GM23338 (cell line): ENCODE results near the gene TRDN. TPM values are rescaled to one million over a fixed set of nuclear protein-coding genes. Genes with fewer than 3 reads are reported as not detected.

Experiments
- ATAC-seq: fragments of 200-7000 bp; cut with Tn5 transposase; 3 replicates; pipeline ENCODE4 v1.9.1; 2020
- DNase-seq: peaks from one replicate; pipeline ENCODE4 v3.0.0-alpha.2; 2015; ENCODE audit warnings: low spot score
- H2AFZ ChIP-seq: fragments of 200-600 bp; sonication (generic); 2 replicates; pipeline ENCODE4 v1.8.0; 2016; ENCODE audit warnings: antibody characterized with exemption, mild to moderate bottlenecking, moderate library complexity
- H3F3A ChIP-seq: fragments of 200-600 bp; sonication (generic); replicated peaks from 2 replicates; pipeline ENCODE4 v1.8.0; 2017; ENCODE audit warnings: antibody characterized with exemption, mixed run types, low read depth
- H3K27ac ChIP-seq: fragments of 200-600 bp; sonication (generic); 2 replicates; pipeline ENCODE4 v1.6.1; 2016; ENCODE audit warnings: low read depth
- H3K27me3 ChIP-seq: fragments of 200-600 bp; sonication (generic); 2 replicates; pipeline ENCODE4 v1.8.0; 2016; ENCODE audit warnings: mild to moderate bottlenecking, mixed run types, moderate library complexity; ENCODE audit not compliant: insufficient read depth
- H3K36me3 ChIP-seq: fragments of 200-600 bp; sonication (generic); 2 replicates; pipeline ENCODE4 v1.8.0; 2016; ENCODE audit warnings: mild to moderate bottlenecking; ENCODE audit not compliant: insufficient read depth
- H3K4me1 ChIP-seq: fragments of 200-600 bp; sonication (generic); 2 replicates; pipeline ENCODE4 v1.8.0; 2016; ENCODE audit warnings: mild to moderate bottlenecking, moderate library complexity; ENCODE audit not compliant: insufficient read depth
- H3K4me2 ChIP-seq: fragments of 200-600 bp; sonication (generic); 2 replicates; pipeline ENCODE4 v1.7.1; 2017; ENCODE audit warnings: mixed run types
- H3K4me3 ChIP-seq: fragments of 200-600 bp; sonication (generic); 2 replicates; pipeline ENCODE4 v1.6.1; 2016; ENCODE audit warnings: mixed run types
- H3K79me2 ChIP-seq: fragments of 200-600 bp; sonication (generic); replicated peaks from 2 replicates; pipeline ENCODE4 v1.8.0; 2017; ENCODE audit warnings: mild to moderate bottlenecking; ENCODE audit not compliant: insufficient read depth
- H3K9me2 ChIP-seq: fragments of 200-600 bp; sonication (generic); 2 replicates; pipeline ENCODE4 v1.8.0; 2017; ENCODE audit not compliant: insufficient read depth
- H4K20me1 ChIP-seq: fragments of 200-600 bp; sonication (generic); replicated peaks from 2 replicates; pipeline ENCODE4 v1.8.0; 2017; ENCODE audit warnings: mild to moderate bottlenecking; ENCODE audit not compliant: insufficient read depth
- H3K27ac Mint-ChIP-seq: 2 replicates; pipeline ENCODE4 v1.8.0; 2020; ENCODE audit warnings: inconsistent platforms, mild to moderate bottlenecking, moderate library complexity, mixed read lengths
- H3K27me3 Mint-ChIP-seq: 3 replicates; pipeline ENCODE4 v1.8.0; 2022; ENCODE audit warnings: low read depth, mild to moderate bottlenecking, moderate library complexity, mixed read lengths, inconsistent platforms; ENCODE audit not compliant: insufficient read depth, poor library complexity
- H3K36me3 Mint-ChIP-seq: 3 replicates; pipeline ENCODE4 v1.8.0; 2021; ENCODE audit warnings: low read depth, mild to moderate bottlenecking, inconsistent platforms, moderate library complexity, mixed read lengths
- H3K4me1 Mint-ChIP-seq: 3 replicates; pipeline ENCODE4 v1.8.0; 2020; ENCODE audit warnings: mild to moderate bottlenecking, inconsistent platforms, mixed read lengths
- H3K4me3 Mint-ChIP-seq: 3 replicates; pipeline ENCODE4 v1.8.0; 2021; ENCODE audit warnings: moderate library complexity, mild to moderate bottlenecking, inconsistent platforms, mixed read lengths
- H3K9me3 Mint-ChIP-seq: 3 replicates; pipeline ENCODE4 v1.8.0; 2020; ENCODE audit warnings: moderate library complexity, mild to moderate bottlenecking, inconsistent platforms, mixed read lengths
- CTCF ChIP-seq, 2 experiments: fragments of 200-600 bp in 1 of 2; sonication (generic) in 1 of 2; conservative IDR thresholded peaks; 2 replicates each; pipeline versions ENCODE4 v1.5.1 to v1.6.1; 2016 to 2017; ENCODE audit warnings: antibody characterized with exemption in 2 of 2, low read depth in 2 of 2, mild to moderate bottlenecking in 2 of 2, moderate library complexity in 1 of 2
- ETS1 ChIP-seq: IDR thresholded peaks from 2 replicates; pipeline ENCODE4 v1.6.1; 2016; ENCODE audit warnings: antibody characterized with exemption
- NANOG ChIP-seq: IDR thresholded peaks from 2 replicates; pipeline ENCODE4 v1.6.1; 2016; ENCODE audit warnings: antibody characterized with exemption, borderline replicate concordance
- REST ChIP-seq: IDR thresholded peaks from one replicate; pipeline ENCODE4 v1.6.1; 2018; ENCODE audit warnings: antibody characterized with exemption; ENCODE audit not compliant: unreplicated experiment
- ZNF331 ChIP-seq: fragments of 250-450 bp; sonication (Bioruptor Pico); IDR thresholded peaks from 2 replicates; pipeline ENCODE4 v1.5.0; 2020; ENCODE audit warnings: low read depth, mild to moderate bottlenecking, moderate library complexity
- ZNF462 ChIP-seq: fragments of 250-450 bp; sonication (Bioruptor Pico); IDR thresholded peaks from 2 replicates; pipeline ENCODE4 v1.5.0; 2020; ENCODE audit warnings: mild to moderate bottlenecking, moderate library complexity
- polyA plus RNA-seq: library from polyadenylated mRNA; unstranded; fragments of >200 nt; fragmentation: Nextera tagmentation; extraction: Ambion mirVana; gene quantifications from 2 replicates; pipeline ENCODE4 v1.2.1, GENCODE V29; 2016
- total RNA-seq: library from RNA; depleted of rRNA; stranded (reverse); fragments of >200 nt; shearing (Covaris generic); gene quantifications from 2 replicates; pipeline ENCODE4 v1.2.3, GENCODE V29; 2014

Gene TRDN
- total and polyA plus RNA-seq, 2 experiments from 2014 or later: 35.5 to 137 TPM

- no peak for TF ChIP-seq CTCF (conservative IDR thresholded peaks at IDR 0.05; ENCODE audit: low read depth in 2 of 2)
- no peak for TF ChIP-seq ETS1
- no peak for TF ChIP-seq NANOG
- no peak for TF ChIP-seq REST
- TF ChIP-seq ZNF331 (CRISPR knock-in tag): no peak
Measured at GRCh38 chr6:123619156-123619555, 17.6 kb downstream of the TRDN start (continued).

- H3K4me1 ChIP-seq: peaks cover 5% of the 10 kb centered on the region; the same call in 1 of the 2 replicates
- Mint-ChIP-seq H3K4me3 (no peak overlapping the region), H3K36me3 (no peaks in the 10 kb centered on the region), H3K27ac (no peak overlapping the region), H3K27me3 (no peaks in the 10 kb centered on the region), H3K9me3 (no peaks in the 10 kb centered on the region; the same call in 2 of the 3 replicates), H3K4me1 (peaks cover 3% of the 10 kb centered on the region; the same call in 2 of the 3 replicates)
- no peak for ATAC-seq
- no peaks in the 10 kb centered on the region for H4K20me1 ChIP-seq
- DNase-seq: no peak
- H2AFZ ChIP-seq: no peak overlapping the region
- H3K4me2 ChIP-seq: no peak overlapping the region
- no peaks in the 10 kb centered on the region for H3K36me3 ChIP-seq
- no peaks in the 10 kb centered on the region for H3F3A ChIP-seq
- no peaks in the 10 kb centered on the region for H3K27me3 ChIP-seq
- H3K4me3 ChIP-seq: no peak overlapping the region
- no peaks in the 10 kb centered on the region for H3K9me2 ChIP-seq
- no peaks in the 10 kb centered on the region for H3K79me2 ChIP-seq
- H3K27ac ChIP-seq: no peak overlapping the region
- TF ChIP-seq ZNF462 (no peak), REST (no peak)
Measured at GRCh38 chr6:123616942-123617341, 19.8 kb downstream of the TRDN start.
